ENCODE data around the gene FGF12. TPM values are rescaled to one million over a fixed set of nuclear protein-coding genes. Genes with fewer than 3 reads are reported as not detected.

Gene FGF12
- polyA plus RNA-seq, 1 of the 3 experiments (the other 2 are of a cell fraction): 0.30 TPM

DNA sequence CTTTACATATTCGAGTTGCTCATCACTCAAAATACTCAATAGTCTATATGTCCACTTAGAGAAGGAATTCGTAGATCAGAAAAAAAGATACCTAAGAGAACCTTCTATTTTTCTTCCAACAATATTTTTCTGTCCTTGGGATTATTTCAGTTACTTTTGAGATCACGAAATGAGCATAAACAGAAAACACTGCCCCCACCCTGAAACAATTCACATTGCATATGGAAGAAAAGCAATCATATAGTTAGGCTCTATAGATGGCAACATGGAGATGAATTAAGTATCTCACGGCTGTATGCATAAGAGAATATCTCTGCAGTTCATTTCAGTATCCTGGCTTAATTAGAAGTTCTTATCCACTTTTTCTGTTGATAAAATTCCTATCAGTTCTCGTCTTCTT, 391.1 kb downstream of the FGF12 start:
- Histone ChIP-seq H2AFZ (ENCODE audit: low read depth) (no peak overlapping the region), H3K4me2 (no peak overlapping the region)
- DNase-seq: no peak

DNA sequence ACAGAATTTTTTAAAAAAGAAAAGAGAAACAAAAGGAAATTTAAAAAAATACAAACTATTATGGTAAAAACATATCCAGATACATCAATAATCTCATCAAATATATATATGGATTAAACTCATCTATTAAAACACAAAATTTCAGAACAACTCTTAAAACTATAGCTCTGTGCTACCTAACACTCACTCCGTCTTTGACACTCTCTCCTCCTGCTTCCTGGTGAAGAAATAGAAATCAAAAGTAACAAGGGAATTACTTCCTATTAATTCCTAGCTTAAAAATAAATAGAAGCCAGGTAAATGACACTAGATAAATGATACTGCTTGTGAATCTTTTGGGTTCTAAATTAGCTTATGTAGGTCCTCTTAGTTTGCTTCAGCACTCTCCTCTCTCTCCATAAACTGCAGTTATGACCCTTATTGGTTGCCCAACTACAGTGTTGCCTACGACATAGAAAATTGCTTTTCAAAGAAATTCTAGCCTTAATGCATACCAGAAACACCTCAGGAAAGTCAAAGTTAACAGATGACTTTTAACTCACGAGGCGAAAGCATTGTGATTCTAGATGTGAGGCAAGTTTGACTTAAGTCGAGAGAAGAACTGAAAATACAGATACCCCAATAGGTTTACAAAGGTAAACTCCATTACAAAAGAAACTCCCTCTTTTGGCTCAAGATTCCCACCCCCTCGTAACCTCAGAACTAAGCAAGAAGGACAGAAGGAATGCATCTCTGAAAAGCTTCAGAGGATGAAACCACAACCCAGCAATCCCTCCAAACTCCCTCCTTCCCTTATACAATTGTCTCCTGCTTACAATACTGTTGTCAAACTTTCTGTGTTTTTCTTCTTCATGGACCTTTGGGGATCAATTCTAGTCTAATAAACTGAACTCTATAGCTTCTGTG, 394.7 kb downstream of the FGF12 start:
- no peaks in the 10 kb centered on the region for H3K36me3 ChIP-seq (replicated peaks in 1 of 2; ENCODE audit: control insufficient read depth in 1 of 2, insufficient read depth in 2 of 2, low read length in 1 of 2)
- DNase-seq: no peak
- no peaks in the 10 kb centered on the region for H3K79me2 ChIP-seq (ENCODE audit: insufficient read depth)
- no peaks in the 10 kb centered on the region for H4K20me1 ChIP-seq (ENCODE audit: insufficient read depth)
- H3K27me3 ChIP-seq (ENCODE audit: insufficient read depth): no peaks in the 10 kb centered on the region
- no peak overlapping the region for H3K9ac ChIP-seq
- H3K4me3 ChIP-seq (ENCODE audit: low read depth in 2 of 2, low read length in 1 of 2): peak overlapping the region in 1 of 2 experiments; percentile 16; a peak in 1 of 4 replicates
- ChIA-PET CTCF (interaction anchor here (0.6 to 1.7 kb wide), 2 partner anchors 18 to 575 kb away, joined by 3 to 5 read pairs; no protein-coding TSS in a partner anchor), POLR2A (no interaction called here)
- H3F3A ChIP-seq (replicated peaks; ENCODE audit: insufficient read depth): no peaks in the 10 kb centered on the region
- 4% methylated on average over 6 of the region's 6 CpGs for WGBS (ENCODE audit: low lambda C conversion rate)
- H3K4me1 ChIP-seq (ENCODE audit: control insufficient read depth in 1 of 2, insufficient read depth in 2 of 2, low read depth in 1 of 2, low read length in 1 of 2): no peaks in the 10 kb centered on the region
- no peak overlapping the region for H3K27ac ChIP-seq (ENCODE audit: low read depth in 2 of 2, low read length in 1 of 2)
- H3K9me3 ChIP-seq: no peaks in the 10 kb centered on the region
- no peak overlapping the region for H2AFZ ChIP-seq (ENCODE audit: low read depth)
- H3K9me2 ChIP-seq: no peaks in the 10 kb centered on the region
- H3K4me2 ChIP-seq: peak overlapping the region; percentile 33; the same call in 1 of the 2 replicates
- TF ChIP-seq, protein P1, sequence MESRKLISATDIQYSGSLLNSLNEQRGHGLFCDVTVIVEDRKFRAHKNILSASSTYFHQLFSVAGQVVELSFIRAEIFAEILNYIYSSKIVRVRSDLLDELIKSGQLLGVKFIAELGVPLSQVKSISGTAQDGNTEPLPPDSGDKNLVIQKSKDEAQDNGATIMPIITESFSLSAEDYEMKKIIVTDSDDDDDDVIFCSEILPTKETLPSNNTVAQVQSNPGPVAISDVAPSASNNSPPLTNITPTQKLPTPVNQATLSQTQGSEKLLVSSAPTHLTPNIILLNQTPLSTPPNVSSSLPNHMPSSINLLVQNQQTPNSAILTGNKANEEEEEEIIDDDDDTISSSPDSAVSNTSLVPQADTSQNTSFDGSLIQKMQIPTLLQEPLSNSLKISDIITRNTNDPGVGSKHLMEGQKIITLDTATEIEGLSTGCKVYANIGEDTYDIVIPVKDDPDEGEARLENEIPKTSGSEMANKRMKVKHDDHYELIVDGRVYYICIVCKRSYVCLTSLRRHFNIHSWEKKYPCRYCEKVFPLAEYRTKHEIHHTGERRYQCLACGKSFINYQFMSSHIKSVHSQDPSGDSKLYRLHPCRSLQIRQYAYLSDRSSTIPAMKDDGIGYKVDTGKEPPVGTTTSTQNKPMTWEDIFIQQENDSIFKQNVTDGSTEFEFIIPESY (IDR thresholded peaks at IDR 0.05; ENCODE audit: borderline replicate concordance, low read depth): no peak
- no peak for TF ChIP-seq NFIC (IDR thresholded peaks at IDR 0.05; ENCODE audit: borderline replicate concordance)
- no peak for TF ChIP-seq EP300 (IDR thresholded peaks at IDR 0.05; ENCODE audit: borderline replicate concordance in 1 of 2, low read depth in 1 of 2, low read length in 1 of 2)
- TF ChIP-seq, protein P2, sequence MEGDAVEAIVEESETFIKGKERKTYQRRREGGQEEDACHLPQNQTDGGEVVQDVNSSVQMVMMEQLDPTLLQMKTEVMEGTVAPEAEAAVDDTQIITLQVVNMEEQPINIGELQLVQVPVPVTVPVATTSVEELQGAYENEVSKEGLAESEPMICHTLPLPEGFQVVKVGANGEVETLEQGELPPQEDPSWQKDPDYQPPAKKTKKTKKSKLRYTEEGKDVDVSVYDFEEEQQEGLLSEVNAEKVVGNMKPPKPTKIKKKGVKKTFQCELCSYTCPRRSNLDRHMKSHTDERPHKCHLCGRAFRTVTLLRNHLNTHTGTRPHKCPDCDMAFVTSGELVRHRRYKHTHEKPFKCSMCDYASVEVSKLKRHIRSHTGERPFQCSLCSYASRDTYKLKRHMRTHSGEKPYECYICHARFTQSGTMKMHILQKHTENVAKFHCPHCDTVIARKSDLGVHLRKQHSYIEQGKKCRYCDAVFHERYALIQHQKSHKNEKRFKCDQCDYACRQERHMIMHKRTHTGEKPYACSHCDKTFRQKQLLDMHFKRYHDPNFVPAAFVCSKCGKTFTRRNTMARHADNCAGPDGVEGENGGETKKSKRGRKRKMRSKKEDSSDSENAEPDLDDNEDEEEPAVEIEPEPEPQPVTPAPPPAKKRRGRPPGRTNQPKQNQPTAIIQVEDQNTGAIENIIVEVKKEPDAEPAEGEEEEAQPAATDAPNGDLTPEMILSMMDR (IDR thresholded peaks at IDR 0.05): no peak
- TF ChIP-seq NRF1 (IDR thresholded peaks at IDR 0.05; ENCODE audit: low read depth, low read length): no peak
- no peak for TF ChIP-seq SIN3A (IDR thresholded peaks at IDR 0.05; ENCODE audit: borderline replicate concordance, low read depth, low read length)
- TF ChIP-seq TCF12 (IDR thresholded peaks at IDR 0.05): no peak
- no peak for TF ChIP-seq GABPA (IDR thresholded peaks at IDR 0.05; ENCODE audit: low read depth)
- TF ChIP-seq, protein P3, sequence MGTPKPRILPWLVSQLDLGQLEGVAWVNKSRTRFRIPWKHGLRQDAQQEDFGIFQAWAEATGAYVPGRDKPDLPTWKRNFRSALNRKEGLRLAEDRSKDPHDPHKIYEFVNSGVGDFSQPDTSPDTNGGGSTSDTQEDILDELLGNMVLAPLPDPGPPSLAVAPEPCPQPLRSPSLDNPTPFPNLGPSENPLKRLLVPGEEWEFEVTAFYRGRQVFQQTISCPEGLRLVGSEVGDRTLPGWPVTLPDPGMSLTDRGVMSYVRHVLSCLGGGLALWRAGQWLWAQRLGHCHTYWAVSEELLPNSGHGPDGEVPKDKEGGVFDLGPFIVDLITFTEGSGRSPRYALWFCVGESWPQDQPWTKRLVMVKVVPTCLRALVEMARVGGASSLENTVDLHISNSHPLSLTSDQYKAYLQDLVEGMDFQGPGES (IDR thresholded peaks at IDR 0.05; ENCODE audit: low read depth, low read length): no peak
- TF ChIP-seq YY1 (IDR thresholded peaks at IDR 0.05; ENCODE audit: low read depth): no peak
- no peak for TF ChIP-seq MXI1 (IDR thresholded peaks at IDR 0.05; ENCODE audit: low read depth, low read length)
- TF ChIP-seq RXRA (IDR thresholded peaks at IDR 0.05; ENCODE audit: borderline replicate concordance, low read depth): no peak
- TF ChIP-seq EZH2phosphoT487 (IDR thresholded peaks at IDR 0.05; ENCODE audit: borderline replicate concordance, low read depth): no peak
- TF ChIP-seq SMC3 (IDR thresholded peaks at IDR 0.05; ENCODE audit: low read depth, low read length): no peak
- TF ChIP-seq GATA2 (CRISPR knock-in tag; IDR thresholded peaks at IDR 0.05): no peak
- TF ChIP-seq CHD2 (IDR thresholded peaks at IDR 0.05; ENCODE audit: low read length, partially characterized antibody): no peak

More for the DNA sequence above, 391.1 kb downstream of the FGF12 start:
- Histone ChIP-seq H3K4me1 (ENCODE audit: control insufficient read depth in 1 of 2, insufficient read depth in 2 of 2, low read depth in 1 of 2, low read length in 1 of 2) (no peaks in the 10 kb centered on the region), H3K9me3 (no peaks in the 10 kb centered on the region), H3K27ac (ENCODE audit: low read depth in 2 of 2, low read length in 1 of 2) (no peak overlapping the region), H3K27me3 (ENCODE audit: insufficient read depth) (no peaks in the 10 kb centered on the region), H3K36me3 (replicated peaks in 1 of 2; ENCODE audit: control insufficient read depth in 1 of 2, insufficient read depth in 2 of 2, low read length in 1 of 2) (no peaks in the 10 kb centered on the region), H3F3A (replicated peaks; ENCODE audit: insufficient read depth) (no peaks in the 10 kb centered on the region), H4K20me1 (ENCODE audit: insufficient read depth) (no peaks in the 10 kb centered on the region), H3K9ac (no peak overlapping the region), H3K9me2 (no peaks in the 10 kb centered on the region), H3K79me2 (ENCODE audit: insufficient read depth) (no peaks in the 10 kb centered on the region), H3K4me3 (ENCODE audit: low read depth in 2 of 2, low read length in 1 of 2) (no peak overlapping the region)
- WGBS (ENCODE audit: low lambda C conversion rate): 1% methylated on average over 5 of the region's 5 CpGs
- ChIA-PET CTCF (no interaction called here), POLR2A (no interaction called here)
- TF ChIP-seq FOSL2 (IDR thresholded peaks at IDR 0.05; ENCODE audit: borderline replicate concordance, low read depth): no peak
- TF ChIP-seq, protein P2 (IDR thresholded peaks at IDR 0.05): peak; percentile 43
